Parathyroid adenoma (tissue), 2 donors: ENCODE results near the gene RRP9.
A peak's percentile ranks its signal among the peaks of the same experiment; 100 is the strongest.

Experiments used
- H2AFZ ChIP-seq: fragments of 300-600 bp; sonication (generic); one replicate; pipeline ENCODE4 v1.7.0; 2017; ENCODE audit warnings: antibody characterized with exemption, mild to moderate bottlenecking
- H3K27ac ChIP-seq: fragments of 300-600 bp; sonication (generic); one replicate; pipeline ENCODE4 v1.7.0; 2017
- H3K27me3 ChIP-seq: fragments of 300-600 bp; sonication (generic); one replicate; pipeline ENCODE4 v1.7.0; 2017; ENCODE audit warnings: low read length; ENCODE audit not compliant: control insufficient read depth, insufficient read depth
- H3K36me3 ChIP-seq: fragments of 300-600 bp; sonication (generic); one replicate; pipeline ENCODE4 v1.7.0; 2017; ENCODE audit warnings: low read length; ENCODE audit not compliant: control insufficient read depth, insufficient read depth
- H3K4me1 ChIP-seq: fragments of 300-600 bp; sonication (generic); one replicate; pipeline ENCODE4 v1.7.0; 2017; ENCODE audit warnings: control low read depth
- H3K4me2 ChIP-seq: fragments of 300-600 bp; sonication (generic); one replicate; pipeline ENCODE4 v1.7.0; 2017; ENCODE audit warnings: low read length
- H3K4me3 ChIP-seq: fragments of 300-600 bp; sonication (generic); one replicate; pipeline ENCODE4 v1.7.0; 2017; ENCODE audit warnings: low read depth, low read length
- H3K79me2 ChIP-seq: fragments of 300-600 bp; sonication (generic); one replicate; pipeline ENCODE4 v1.7.0; 2017; ENCODE audit warnings: control low read depth
- H3K9ac ChIP-seq: fragments of 300-600 bp; sonication (generic); one replicate; pipeline ENCODE4 v1.7.0; 2017; ENCODE audit warnings: mild to moderate bottlenecking
- H3K9me3 ChIP-seq: fragments of 300-600 bp; sonication (generic); one replicate; pipeline ENCODE4 v1.7.0; 2017; ENCODE audit warnings: low read length; ENCODE audit not compliant: control insufficient read depth
- TF ChIP-seq, protein P1 (sequence below): fragments of 300-600 bp; sonication (generic); IDR thresholded peaks from one replicate; pipeline ENCODE4 v1.7.0; 2017; ENCODE audit warnings: antibody characterized with exemption, mild to moderate bottlenecking
- donor health status: primary hyperparathyroidism.

The RRP9 gene

DNA sequence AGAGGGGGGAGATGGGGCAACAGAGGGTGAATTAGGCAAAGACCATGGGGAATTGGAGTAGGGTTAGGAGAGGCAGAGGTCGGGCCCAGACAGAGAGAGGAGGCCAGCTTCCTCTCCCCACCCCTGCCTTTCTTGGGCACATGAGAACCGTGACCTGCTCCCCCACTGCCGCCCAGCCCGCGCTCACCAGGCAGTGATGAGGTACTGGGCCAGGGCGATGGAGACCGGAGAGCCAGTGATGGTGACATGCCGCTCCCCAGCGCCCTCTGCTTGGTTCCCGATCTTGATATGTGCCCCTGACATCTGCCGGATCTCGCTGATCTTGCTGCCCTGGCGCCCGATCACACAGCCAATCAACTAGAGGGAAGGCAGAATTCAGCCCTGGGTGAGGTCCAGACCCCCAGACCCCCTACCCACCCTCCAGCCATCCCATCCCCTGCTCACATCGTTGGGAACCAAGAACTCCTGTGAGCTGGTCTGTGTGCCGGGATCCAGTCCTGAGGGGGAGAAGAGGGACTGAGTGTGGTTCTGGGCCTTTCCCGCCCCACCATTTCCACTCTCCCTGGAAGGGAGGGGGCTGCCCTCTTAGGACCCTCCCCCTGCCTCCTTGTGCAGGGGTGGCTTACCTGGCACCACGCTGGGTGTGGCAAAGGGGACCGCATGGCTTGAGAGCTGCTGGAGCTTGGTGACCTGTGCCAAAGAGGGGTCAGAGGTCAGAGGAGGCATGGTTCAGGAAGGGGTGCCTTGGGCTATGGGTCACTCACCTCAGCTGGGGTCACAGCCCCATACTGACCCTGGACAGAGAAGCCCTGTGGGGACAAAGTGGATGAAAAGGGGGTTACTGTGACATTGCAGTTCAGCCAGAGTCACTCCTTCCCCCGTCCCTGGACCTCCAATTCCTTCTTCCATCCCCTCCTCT is 17.2 kb upstream of the RRP9 start:
- H3K4me2 ChIP-seq: no peak overlapping the region
- no peaks in the 10 kb centered on the region for H3K79me2 ChIP-seq
- H3K9ac ChIP-seq: no peak overlapping the region
- H3K9me3 ChIP-seq: no peaks in the 10 kb centered on the region
- H3K36me3 ChIP-seq: no peaks in the 10 kb centered on the region
- no peak overlapping the region for H3K4me3 ChIP-seq
- TF ChIP-seq, protein P1, sequence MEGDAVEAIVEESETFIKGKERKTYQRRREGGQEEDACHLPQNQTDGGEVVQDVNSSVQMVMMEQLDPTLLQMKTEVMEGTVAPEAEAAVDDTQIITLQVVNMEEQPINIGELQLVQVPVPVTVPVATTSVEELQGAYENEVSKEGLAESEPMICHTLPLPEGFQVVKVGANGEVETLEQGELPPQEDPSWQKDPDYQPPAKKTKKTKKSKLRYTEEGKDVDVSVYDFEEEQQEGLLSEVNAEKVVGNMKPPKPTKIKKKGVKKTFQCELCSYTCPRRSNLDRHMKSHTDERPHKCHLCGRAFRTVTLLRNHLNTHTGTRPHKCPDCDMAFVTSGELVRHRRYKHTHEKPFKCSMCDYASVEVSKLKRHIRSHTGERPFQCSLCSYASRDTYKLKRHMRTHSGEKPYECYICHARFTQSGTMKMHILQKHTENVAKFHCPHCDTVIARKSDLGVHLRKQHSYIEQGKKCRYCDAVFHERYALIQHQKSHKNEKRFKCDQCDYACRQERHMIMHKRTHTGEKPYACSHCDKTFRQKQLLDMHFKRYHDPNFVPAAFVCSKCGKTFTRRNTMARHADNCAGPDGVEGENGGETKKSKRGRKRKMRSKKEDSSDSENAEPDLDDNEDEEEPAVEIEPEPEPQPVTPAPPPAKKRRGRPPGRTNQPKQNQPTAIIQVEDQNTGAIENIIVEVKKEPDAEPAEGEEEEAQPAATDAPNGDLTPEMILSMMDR: no peak
- H3K27ac ChIP-seq: no peak overlapping the region
- no peak overlapping the region for H2AFZ ChIP-seq
- peaks cover 5% of the 10 kb centered on the region for H3K4me1 ChIP-seq
- H3K27me3 ChIP-seq: no peaks in the 10 kb centered on the region

DNA sequence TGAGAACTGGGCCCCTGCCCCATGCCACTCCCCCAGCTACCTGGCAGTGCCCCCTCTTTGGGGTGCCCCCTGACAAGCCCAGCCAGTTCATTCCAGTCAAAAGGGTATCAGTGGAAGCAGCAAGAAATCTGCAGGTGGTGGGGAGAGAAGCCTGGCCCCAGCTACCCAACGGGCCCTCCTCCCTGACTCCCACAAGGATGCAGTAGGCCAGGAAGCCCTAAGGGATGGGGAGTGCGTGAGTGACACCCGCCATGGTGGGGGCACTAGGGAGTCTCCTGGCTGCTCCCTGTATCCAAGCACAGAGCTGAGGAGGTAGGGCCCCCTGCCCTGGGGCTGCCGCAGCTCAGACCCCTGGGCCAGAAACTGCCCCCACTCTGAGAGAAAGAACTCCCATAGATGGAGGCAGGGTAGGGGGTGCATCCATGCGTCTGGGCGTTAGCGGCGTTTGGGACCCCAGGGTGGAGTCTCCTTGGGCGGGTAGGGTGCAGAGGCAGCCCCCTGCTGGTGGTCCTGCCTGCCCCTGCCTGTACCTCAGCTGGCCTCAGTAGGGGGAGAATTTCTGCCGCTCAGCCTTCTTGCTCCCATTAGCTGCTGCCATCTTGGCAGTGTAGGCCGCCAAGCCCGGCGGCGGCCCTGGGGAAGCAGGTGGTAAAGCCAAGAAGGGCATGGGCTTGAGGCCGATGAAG is 16.0 kb upstream of the RRP9 start:
- Histone ChIP-seq H3K9me3 (no peaks in the 10 kb centered on the region), H3K27ac (no peak overlapping the region), H3K4me3 (no peak overlapping the region), H3K4me1 (peaks cover 15% of the 10 kb centered on the region), H2AFZ (no peak overlapping the region), H3K27me3 (no peaks in the 10 kb centered on the region), H3K4me2 (no peak overlapping the region), H3K9ac (no peak overlapping the region), H3K36me3 (no peaks in the 10 kb centered on the region), H3K79me2 (no peaks in the 10 kb centered on the region)
- TF ChIP-seq, protein P1: no peak

DNA sequence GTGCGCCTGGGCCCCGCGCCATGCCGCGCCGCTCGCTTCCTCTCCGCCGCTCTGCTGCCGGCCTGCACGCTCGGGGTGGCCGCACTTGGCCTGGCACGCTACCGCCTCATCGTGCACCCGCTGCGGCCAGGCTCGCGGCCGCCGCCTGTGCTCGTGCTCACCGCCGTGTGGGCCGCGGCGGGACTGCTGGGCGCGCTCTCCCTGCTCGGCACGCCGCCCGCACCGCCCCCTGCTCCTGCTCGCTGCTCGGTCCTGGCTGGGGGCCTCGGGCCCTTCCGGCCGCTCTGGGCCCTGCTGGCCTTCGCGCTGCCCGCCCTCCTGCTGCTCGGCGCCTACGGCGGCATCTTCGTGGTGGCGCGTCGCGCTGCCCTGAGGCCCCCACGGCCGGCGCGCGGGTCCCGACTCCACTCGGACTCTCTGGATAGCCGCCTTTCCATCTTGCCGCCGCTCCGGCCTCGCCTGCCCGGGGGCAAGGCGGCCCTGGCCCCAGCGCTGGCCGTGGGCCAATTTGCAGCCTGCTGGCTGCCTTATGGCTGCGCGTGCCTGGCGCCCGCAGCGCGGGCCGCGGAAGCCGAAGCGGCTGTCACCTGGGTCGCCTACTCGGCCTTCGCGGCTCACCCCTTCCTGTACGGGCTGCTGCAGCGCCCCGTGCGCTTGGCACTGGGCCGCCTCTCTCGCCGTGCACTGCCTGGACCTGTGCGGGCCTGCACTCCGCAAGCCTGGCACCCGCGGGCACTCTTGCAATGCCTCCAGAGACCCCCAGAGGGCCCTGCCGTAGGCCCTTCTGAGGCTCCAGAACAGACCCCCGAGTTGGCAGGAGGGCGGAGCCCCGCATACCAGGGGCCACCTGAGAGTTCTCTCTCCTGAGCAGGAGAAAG is 14.4 kb upstream of the RRP9 start:
- H3K36me3 ChIP-seq: no peaks in the 10 kb centered on the region
- H2AFZ ChIP-seq: peak overlapping the region; percentile 86
- no peaks in the 10 kb centered on the region for H3K27me3 ChIP-seq
- no peak overlapping the region for H3K4me3 ChIP-seq
- TF ChIP-seq, protein P1: peak; percentile 51
- no peak overlapping the region for H3K27ac ChIP-seq
- H3K9me3 ChIP-seq: no peaks in the 10 kb centered on the region
- H3K9ac ChIP-seq: no peak overlapping the region
- peak overlapping the region; percentile 31 for H3K4me2 ChIP-seq
- no peaks in the 10 kb centered on the region for H3K79me2 ChIP-seq
- peaks cover 15% of the 10 kb centered on the region for H3K4me1 ChIP-seq

DNA sequence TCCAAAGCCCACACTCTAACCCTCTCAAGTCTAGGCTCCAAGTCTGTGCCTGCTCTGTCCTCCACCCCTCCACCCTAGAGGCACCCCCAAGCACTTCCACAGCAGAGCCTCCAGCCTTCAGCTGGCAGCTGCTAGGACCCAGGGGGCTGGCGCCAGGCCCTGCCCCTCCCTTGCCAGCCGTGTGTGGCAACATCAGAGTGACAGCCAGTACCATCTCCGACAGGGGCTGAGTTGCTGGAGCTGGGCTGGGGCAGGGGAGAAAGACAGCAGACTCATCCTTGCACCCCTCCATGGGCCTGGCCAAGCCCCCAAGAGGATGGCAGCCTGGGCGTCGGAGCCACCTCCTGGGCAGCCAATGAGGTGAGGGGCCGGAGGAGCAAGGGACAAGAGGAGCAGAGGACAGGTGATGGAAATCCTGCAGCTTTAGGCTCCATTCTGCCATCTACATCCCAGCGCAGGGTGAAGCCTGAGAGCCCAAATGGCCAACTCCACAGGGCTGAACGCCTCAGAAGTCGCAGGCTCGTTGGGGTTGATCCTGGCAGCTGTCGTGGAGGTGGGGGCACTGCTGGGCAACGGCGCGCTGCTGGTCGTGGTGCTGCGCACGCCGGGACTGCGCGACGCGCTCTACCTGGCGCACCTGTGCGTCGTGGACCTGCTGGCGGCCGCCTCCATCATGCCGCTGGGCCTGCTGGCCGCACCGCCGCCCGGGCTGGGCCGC is 13.6 kb upstream of the RRP9 start, which contains the start of gene GPR62:
TSS of gene GPR62 (plus strand) at position 207 of the 718 bp plus-strand sequence. CDS start at position 479, 272 bp downstream.
- H3K79me2 ChIP-seq: no peaks in the 10 kb centered on the region
- H3K4me3 ChIP-seq: no peak within 1 kb of the TSS
- H3K36me3 ChIP-seq: no peaks in the 10 kb centered on the region
- H3K27me3 ChIP-seq: no peaks in the 10 kb centered on the region
- TF ChIP-seq, protein P1: no peak
- H3K27ac ChIP-seq: no peak within 1 kb of the TSS
- no peak within 1 kb of the TSS for H3K9ac ChIP-seq
- H3K4me2 ChIP-seq: peak within 1 kb of the TSS; percentile 31
- peak within 1 kb of the TSS; percentile 86 for H2AFZ ChIP-seq
- no peaks in the 10 kb centered on the region for H3K9me3 ChIP-seq
- peaks cover 15% of the 10 kb centered on the region for H3K4me1 ChIP-seq
